Body of pancreas (tissue), 4 donors: ENCODE results near the gene KIF2C. TPM values are rescaled to one million over a fixed set of nuclear protein-coding genes. Genes with fewer than 3 reads are reported as not detected.
"Not testable (repeated sequence)": the region's sequence is repeated elsewhere in the genome, so short reads cannot be mapped to it uniquely, and the experiment has no call there.

ENCODE experiments used
- ATAC-seq: fragments of 150-250 bp; one replicate; pipeline ENCODE4 v1.9.1; 2016
- DNase-seq, 4 donors: peaks; one replicate each; pipeline ENCODE4 v3.0.0-alpha.2; 2019
- H3K27ac ChIP-seq, 4 donors: fragments of 200-600 bp; sonication (generic); 1 replicate in 3 of 4; 2 replicates in 1 of 4; pipeline versions ENCODE4 v1.5.1 to v1.6.1; 2016 to 2019; ENCODE audit warnings: mild to moderate bottlenecking in 1 of 4, mixed read lengths in 1 of 4, moderate library complexity in 1 of 4
- H3K27me3 ChIP-seq, 2 donors: fragments of 200-600 bp; sonication (generic); one replicate each; pipeline ENCODE4 v1.6.0; 2016; ENCODE audit warnings: mild to moderate bottlenecking in 1 of 2
- H3K36me3 ChIP-seq, 2 donors: fragments of 200-600 bp; sonication (generic); replicated peaks in 1 of 2; 2 replicates each; pipeline ENCODE4 v1.5.1; 2016; ENCODE audit warnings: low read depth in 2 of 2; ENCODE audit not compliant: insufficient read depth in 1 of 2
- H3K4me1 ChIP-seq: fragments of 200-600 bp; sonication (generic); one replicate; pipeline ENCODE4 v1.6.0; 2016
- H3K4me3 ChIP-seq, 2 donors: fragments of 200-600 bp; sonication (generic); 1 replicate in 1 of 2; 2 replicates in 1 of 2; pipeline ENCODE4 v1.5.1; 2016 to 2019
- H3K9me3 ChIP-seq, 3 donors: fragments of 200-600 bp; sonication (generic); 1 replicate in 2 of 3; 2 replicates in 1 of 3; pipeline ENCODE4 v1.5.1; 2016
- POLR2A ChIP-seq, 3 donors: fragments of 450-650 bp; IDR thresholded peaks; one replicate each; pipeline ENCODE4 v1.6.1; 2016; ENCODE audit warnings: antibody characterized with exemption in 3 of 3, mild to moderate bottlenecking in 2 of 3
- WGBS, 2 donors: methylation state at CpG; one replicate each; pipeline ENCODE4 v1.1.5; 2017; 5-methylcytosine and 5-hydroxymethylcytosine counted together
- intact Hi-C: fragments of 100-400 bp; cut with DNase I; formaldehyde crosslinking; loops from one replicate; pipeline ENCODE4 v1.15.1; 2023
- small RNA-seq: library from RNA; depleted of rRNA; stranded (forward); fragments of <200 nt; gene quantifications from one replicate; pipeline ENCODE3, GENCODE V24; 2016
- total RNA-seq, 2 donors: library from RNA; depleted of rRNA; stranded (reverse); fragments of >200 nt; gene quantifications; one replicate each; pipeline ENCODE4 v1.1.0, GENCODE V29; 2016
- TF ChIP-seq, protein P1 (sequence below), 7 experiments: fragments of 450-650 bp in 4 of 7; fragments of 200-600 bp in 3 of 7; sonication (generic) in 3 of 7; IDR thresholded peaks; one replicate each; pipeline ENCODE4 v1.5.1; 2016 to 2019; ENCODE audit warnings: antibody characterized with exemption in 7 of 7

KIF2C gene
- total RNA-seq, 2 donors from 2014 or later, result not detected

DNA sequence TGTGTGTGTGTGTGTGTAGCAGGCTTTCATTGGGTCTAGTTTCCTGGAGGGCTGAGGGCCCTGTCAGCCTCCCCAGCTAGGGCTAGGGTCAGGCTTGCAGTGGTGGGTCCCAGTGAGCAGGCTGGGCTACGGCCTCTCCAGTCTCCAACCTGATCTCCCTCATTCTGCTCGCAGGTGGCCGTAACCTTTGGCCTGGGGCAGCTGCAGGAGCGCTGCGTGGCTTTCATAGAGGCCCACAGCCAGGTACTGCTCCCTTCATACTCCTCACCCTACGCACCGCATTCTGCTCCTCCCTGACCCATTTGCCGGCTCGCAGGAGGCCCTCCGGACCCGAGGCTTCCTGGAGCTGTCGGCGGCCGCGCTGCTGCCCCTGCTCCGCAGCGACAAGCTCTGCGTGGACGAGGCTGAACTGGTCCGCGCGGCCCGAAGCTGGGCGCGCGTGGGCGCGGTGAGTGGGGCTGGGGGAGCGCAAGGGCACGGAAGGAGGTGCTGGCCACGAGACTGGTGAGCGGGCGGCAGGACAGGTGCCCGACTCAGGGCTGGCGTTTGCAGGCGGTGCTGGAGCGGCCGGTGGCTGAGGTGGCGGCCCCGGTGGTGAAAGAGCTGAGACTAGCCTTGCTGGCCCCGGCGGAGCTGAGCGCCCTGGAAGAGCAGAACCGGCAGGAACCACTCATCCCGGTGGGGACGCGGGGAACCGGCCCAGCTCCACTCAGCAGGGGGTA lies 73.3 kb downstream of the KIF2C start:
- WGBS, 2 donors, result 57 to 82% methylated on average over 2 to 20 of the region's 48 CpGs
- ATAC-seq, result peak; percentile 11
- intact Hi-C loops, result no loop called here
- Histone ChIP-seq H3K4me3 (peak overlapping the region in 1 of 2 donors; percentile 17), H3K36me3 (no peaks in the 10 kb centered on the region), H3K27me3 (no peaks in the 10 kb centered on the region), H3K9me3 (no peaks in the 10 kb centered on the region), H3K27ac (peak overlapping the region; percentile 58 to 83 (median 72)), H3K4me1 (peaks cover 56% of the 10 kb centered on the region)
- TF ChIP-seq POLR2A (IDR thresholded peaks at IDR 0.05), result no peak
- TF ChIP-seq, protein P1, sequence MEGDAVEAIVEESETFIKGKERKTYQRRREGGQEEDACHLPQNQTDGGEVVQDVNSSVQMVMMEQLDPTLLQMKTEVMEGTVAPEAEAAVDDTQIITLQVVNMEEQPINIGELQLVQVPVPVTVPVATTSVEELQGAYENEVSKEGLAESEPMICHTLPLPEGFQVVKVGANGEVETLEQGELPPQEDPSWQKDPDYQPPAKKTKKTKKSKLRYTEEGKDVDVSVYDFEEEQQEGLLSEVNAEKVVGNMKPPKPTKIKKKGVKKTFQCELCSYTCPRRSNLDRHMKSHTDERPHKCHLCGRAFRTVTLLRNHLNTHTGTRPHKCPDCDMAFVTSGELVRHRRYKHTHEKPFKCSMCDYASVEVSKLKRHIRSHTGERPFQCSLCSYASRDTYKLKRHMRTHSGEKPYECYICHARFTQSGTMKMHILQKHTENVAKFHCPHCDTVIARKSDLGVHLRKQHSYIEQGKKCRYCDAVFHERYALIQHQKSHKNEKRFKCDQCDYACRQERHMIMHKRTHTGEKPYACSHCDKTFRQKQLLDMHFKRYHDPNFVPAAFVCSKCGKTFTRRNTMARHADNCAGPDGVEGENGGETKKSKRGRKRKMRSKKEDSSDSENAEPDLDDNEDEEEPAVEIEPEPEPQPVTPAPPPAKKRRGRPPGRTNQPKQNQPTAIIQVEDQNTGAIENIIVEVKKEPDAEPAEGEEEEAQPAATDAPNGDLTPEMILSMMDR (IDR thresholded peaks at IDR 0.05), result no peak
- peak; percentile 30 to 46 (median 39) for DNase-seq

DNA sequence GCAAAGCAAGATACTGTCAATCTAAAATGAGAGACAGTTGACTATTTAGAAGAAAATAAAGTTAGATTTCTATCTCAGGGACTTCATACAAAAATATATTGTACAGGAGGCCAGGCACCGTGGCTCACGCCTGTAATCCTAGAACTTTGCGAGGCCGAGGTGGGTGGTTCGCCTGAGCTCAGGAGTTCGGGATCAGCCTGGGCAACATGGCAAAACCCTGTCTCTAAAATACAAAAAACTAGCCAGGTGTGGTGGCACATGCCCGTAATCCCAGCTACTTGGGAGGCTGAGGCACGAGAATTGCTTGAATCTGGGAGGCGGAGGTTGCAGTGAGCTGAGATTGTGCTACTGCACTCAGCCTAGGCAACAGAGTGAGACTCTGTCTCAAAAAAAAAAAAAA lies 76.3 kb downstream of the KIF2C start:
- H3K4me3 ChIP-seq, ATAC-seq, DNase-seq, H3K9me3 ChIP-seq, H3K36me3 ChIP-seq, intact Hi-C loops, H3K27ac ChIP-seq, H3K27me3 ChIP-seq: not testable (repeated sequence)
- WGBS, 2 donors, result 90 to 92% methylated on average over 9 of the region's 9 CpGs
- H3K4me1 ChIP-seq, result peaks cover 42% of the 10 kb centered on the region

DNA sequence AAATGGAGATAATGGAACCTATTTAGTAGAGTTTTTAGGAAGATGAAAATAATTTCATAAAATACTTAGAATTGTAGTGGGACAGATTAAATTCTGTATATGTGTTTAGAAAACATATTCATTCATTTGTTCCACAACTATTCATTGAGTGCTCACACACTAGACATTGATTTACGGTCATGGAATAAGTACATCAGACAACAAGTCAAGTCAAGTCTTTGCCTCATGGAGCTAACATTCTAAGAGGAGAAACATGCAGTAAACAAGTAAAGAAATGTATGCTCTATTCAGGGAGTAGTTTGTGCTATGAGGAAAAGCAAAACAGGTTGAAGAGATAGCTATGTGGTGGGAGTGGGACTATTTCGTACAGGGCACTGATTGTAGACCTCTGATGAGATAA lies 77.7 kb downstream of the KIF2C start:
- DNase-seq (no peak), ATAC-seq (no peak)
- intact Hi-C loops, result no loop called here
- Histone ChIP-seq H3K27ac (no peak overlapping the region), H3K27me3 (no peaks in the 10 kb centered on the region), H3K4me3 (no peak overlapping the region), H3K36me3 (no peaks in the 10 kb centered on the region), H3K4me1 (peaks cover 47% of the 10 kb centered on the region), H3K9me3 (no peaks in the 10 kb centered on the region)
- TF ChIP-seq POLR2A (IDR thresholded peaks at IDR 0.05), result no peak
- WGBS, 2 donors, result 70 to 71% methylated on average over 2 of the region's 2 CpGs

Small RNAs within 50 kb of the gene (small RNA-seq; reads per million reads assigned to genes)
- gene RNU5D-1 (1.5 reads per million, percentile 60 among the genes with 10 or more reads in this experiment), gene RNU5F-1 (0.89 reads per million, percentile 31 among the genes with 10 or more reads in this experiment), gene SNORD38A (440 reads per million, percentile 98 among the genes with 10 or more reads in this experiment), gene SNORD38B (not detected), gene SNORD46 (1,239 reads per million, percentile 99 among the genes with 10 or more reads in this experiment), gene SNORD55 (not detected)

Other genes starting within 250 kb of the KIF2C start
- 1 to 10 TPM; 6.2 to 7.6 TPM for gene TMEM53, start 65.4 kb upstream of the KIF2C start, total RNA-seq
- gene ARMH1, start 65.1 kb upstream of the KIF2C start, total RNA-seq, result 1 to 10 TPM in 1 of 2 donors, not detected in 1; 1.0 TPM
- gene RNU5D-1, start 8.7 kb upstream of the KIF2C start, total RNA-seq, result not detected
- 1,000 to 10,000 TPM; 1,064 to 1,413 TPM for gene RPS8, start 35.7 kb downstream of the KIF2C start, total RNA-seq
- under 1 TPM in 1 of 2 donors, not detected in 1; 0.26 TPM for gene BEST4, start 48.3 kb downstream of the KIF2C start, total RNA-seq
- 10 to 100 TPM; 20.8 to 29.7 TPM for gene PLK3, start 60.5 kb downstream of the KIF2C start, total RNA-seq
- 1 to 10 TPM in 1 of 2 donors, not detected in 1; 2.9 TPM for gene DYNLT4, start 67.5 kb downstream of the KIF2C start, total RNA-seq
- 1 to 10 TPM; 5.7 to 9.9 TPM for gene BTBD19, start 68.7 kb downstream of the KIF2C start, total RNA-seq
- gene PTCH2, start 103.4 kb downstream of the KIF2C start, total RNA-seq, result under 1 TPM; 0.26 to 0.99 TPM
- 10 to 100 TPM; 13.0 to 33.9 TPM for gene EIF2B3, start 246.8 kb downstream of the KIF2C start, total RNA-seq